ENCODE results near the gene JUP.

JUP gene

GRCh38 chr17:41717408-41718286 is 68.9 kb downstream of the JUP start:
- no peak for DNase-seq

GRCh38 chr17:41711669-41712400 is 74.7 kb downstream of the JUP start, which contains the start of gene GAST:
Gene GAST, plus strand, starts transcription at chr17:41712331. Its CDS starts 3,106 bp downstream, at chr17:41715437.
- no peak for DNase-seq

DNA sequence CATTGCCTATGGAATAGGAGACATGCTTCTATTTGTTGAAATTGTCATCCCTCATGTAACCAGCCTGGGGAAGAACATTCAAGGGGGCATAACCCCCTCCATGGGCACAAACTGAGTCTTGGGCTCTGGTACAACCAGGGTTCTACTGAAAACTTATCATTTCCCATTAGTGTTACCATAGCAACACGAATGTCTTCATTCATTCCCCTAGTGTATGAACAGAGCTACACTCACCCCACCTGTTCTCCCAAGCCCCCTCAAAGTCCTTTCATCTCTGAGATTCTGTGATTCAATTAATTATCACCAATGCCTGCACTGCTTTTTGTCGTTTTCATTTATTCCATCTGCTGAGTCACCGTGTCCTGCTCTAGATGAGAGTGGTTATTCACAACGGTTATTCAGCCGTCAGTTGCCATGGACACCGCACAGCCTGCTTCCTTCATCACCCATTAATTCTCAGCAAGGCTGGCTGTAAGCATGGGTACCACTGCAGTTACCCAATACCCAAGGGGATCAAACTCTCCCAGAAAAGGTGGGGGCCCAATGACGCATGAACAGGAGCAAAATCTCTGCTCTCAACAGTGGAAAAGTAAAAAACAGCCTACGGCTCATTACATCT is 75.9 kb downstream of the JUP start:
- no peak for DNase-seq

- no peak for DNase-seq
Observed at GRCh38 chr17:41707803-41708669, 78.5 kb downstream of the JUP start.

GRCh38 chr17:41705271-41705991 is 81.1 kb downstream of the JUP start:
- DNase-seq: no peak
